GM18868 (cell line): ENCODE results near the gene BUB1.
"Not testable (repeated sequence)": the region's sequence is repeated elsewhere in the genome, so short reads cannot be mapped to it uniquely, and the experiment has no call there.

Source experiments
- ATAC-seq: cut with Tn5 transposase; IDR thresholded peaks from one replicate; pipeline ENCODE4 v1.9.1; 2021; ENCODE audit warnings: mild to moderate bottlenecking, moderate library complexity; ENCODE audit not compliant: unreplicated experiment

BUB1 gene

DNA sequence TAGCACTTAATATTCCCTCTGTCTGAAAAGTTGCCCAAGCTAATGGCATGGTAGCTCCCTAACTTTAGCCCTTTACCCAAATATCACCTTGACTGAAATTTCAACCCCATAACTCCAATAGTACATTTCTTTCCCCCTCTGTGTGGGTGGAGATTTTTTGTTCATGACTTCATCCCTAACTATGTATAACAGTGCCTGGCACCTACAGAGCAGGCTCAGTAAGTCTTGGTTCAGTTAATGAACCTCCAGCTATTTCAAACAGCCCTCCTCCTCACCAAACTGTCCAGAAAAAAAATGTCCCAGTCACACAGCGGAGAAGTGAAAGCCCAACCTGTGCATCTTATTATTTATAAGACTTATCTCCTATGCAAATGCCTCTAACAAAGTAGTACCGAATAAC lies 18.6 kb downstream of the BUB1 start:
- ATAC-seq, result no peak

DNA sequence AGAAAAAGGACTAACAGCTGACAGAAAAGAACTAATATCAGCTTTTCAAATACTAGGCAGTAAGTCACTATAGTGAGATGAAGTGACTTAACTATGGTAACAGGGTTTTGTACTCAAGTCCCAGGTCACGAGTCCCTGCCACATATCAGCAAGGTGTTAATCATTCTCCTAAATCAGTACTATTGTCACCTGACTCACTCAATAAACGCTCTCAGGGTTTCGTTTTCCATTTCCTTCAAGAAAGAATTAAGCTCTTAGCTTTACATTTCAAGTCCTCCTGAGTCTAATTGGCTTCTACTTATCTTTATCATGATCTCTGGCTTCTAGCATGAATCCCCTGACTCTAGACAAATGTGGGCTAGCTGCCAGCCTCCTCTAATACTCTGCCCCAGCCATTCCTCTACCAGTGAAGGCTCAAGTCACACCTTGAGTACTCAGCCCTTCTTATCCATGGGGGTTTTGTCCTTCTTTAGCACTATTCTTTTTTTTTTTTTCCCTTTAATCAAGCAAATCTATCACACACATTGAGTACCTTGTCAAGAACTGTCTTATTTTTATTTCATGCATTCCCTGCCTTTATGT lies 20.0 kb downstream of the BUB1 start:
- ATAC-seq, result no peak

DNA sequence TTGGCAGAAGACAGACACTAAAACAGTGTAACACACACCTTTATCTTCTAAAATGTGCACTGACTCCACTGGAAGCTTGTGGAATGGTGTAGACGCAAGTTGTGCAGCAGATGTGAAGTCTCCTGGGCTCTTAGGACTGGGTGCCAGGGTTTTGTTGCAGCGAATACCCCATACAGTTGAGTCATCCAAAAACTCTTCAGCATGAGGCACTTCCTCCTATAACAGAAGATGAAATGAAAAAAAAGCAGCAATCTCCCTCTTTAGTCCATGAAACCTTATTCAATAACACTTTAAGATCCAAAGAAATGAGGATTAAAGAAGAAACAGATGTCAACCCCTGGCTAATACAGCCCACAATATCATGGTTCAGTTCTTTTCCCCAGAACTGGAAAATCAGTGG lies 22.2 kb downstream of the BUB1 start:
- no peak for ATAC-seq

DNA sequence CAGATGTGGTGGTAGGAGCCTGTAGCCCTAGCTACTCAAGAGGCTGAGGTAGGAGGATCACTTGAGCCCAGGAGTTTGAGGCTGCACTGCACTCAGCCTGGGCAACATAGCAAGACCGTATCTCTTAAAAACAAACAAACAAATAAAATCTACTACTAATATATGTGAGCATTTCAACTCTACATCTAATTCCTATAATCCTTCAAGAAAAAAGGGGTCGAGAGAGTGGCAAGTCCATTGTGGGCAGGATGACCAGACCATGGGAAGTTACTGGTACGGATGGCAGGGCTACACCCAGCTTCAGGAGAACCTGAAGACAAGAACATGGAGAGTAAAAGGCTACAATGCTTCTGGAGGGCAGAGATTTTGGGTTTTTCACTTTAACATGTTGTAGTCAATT lies 24.0 kb downstream of the BUB1 start:
- no peak for ATAC-seq

DNA sequence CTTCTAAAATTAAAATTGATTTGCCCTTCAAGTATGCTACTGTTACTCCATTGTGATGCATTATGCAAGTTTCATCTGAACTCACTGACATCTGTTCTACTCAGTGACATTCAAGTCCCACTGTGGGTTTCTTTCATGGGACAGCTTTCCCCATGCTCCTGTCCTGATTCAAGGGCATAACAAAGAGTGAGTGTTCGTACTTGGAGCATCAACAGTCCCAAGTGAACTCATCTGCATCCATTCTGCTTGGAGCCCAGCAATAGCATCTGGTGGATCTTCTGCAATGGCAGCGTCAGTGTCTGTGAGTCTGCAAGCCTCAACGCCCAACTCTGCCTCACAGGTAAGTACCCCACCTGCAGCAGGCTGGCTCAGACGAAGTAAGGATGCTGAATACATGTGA lies 27.5 kb downstream of the BUB1 start:
- ATAC-seq, result no peak

DNA sequence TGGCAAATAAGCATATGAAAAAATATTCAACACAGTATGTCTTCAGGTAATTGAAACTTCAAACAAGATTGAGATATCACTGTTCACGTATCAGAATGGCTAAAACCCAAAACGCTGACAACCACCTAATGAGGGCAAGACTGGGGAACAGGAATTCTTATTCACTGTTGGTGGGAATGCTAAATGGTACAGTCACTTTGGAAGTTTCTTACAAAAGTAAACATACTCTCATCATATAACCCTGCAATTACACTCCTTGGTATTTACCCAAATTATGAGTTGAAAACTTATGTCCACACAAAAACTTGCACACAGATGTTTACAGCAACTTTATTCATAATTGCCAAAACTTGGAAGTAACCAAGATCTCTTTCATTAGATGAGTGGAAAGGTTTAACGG lies 30.1 kb downstream of the BUB1 start:
- ATAC-seq, result no peak

DNA sequence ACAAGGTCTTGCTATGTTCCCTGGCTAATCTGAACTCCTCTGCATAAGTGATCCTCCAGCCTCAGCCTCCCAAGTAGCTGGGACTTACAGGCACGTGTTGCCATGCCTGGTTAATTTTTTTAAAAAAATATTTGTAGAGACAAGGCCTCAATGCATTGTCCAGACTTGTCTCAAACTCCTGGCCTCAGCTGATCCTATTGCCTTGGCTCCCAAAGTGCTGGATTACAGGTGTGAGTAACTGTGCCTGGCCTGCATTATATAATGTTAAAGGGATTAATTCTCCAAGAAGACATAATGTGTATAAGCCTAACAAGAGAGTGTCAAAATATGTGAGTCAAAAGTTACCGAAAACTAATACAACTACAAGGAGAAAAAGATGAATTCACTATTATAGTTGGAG lies 32.2 kb downstream of the BUB1 start:
- no peak for ATAC-seq

DNA sequence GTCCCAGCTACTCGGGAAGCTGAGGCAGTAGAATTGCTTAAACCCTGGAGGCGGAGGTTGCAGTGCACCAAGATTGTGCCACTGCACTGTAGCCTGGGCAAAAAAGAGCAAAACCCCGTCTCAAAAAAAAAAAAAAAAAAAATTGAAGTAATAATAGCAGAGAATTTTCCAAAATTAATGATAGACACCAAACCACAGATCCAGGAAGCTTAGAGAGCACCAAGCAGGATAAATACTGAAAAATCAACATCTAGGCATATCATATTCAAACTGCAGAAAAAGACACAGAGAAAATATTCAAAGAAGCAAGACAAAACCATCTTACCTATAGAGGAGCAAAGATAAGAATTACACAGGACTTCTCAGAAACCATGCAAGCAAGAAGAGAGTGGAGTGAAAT lies 33.5 kb downstream of the BUB1 start:
- no peak for ATAC-seq

DNA sequence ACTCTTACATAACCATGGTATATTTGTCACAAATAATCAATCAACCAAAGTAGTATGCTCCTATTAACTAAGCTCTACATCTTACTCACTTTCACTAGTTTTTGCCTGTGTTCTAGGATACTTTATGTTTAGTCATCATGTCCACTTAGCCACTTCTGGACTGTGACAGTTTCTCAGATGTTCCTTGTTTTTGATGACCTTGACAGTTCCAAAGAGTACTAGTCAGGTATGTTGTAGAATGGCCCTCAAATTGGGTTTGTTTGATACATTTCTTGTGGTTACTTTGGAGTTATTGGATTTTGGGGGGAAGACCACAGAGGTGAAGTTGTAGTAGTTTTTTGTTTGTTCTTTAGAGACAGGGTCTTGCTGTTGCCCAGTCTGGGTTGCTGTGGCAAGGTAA lies 35.5 kb downstream of the BUB1 start:
- ATAC-seq, result no peak

DNA sequence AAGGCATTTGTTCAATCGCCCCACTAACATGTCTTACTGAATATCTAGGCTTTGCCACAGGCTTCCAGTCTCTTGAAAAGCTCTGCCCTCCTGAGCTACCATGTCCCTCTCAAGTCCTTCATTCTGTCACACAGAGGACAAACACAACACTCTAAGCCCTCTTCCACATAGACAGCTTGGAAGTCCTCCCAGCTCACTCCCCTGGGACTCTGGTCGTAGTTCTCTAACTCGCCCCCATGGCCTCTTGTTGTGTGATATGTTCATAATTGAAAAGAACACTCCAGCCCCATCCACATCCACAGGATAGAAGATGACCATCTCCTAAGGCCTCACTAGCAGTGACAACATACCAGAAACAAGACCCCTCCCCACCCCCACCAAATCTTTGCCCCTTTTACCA lies 37.9 kb downstream of the BUB1 start:
- no peak for ATAC-seq

DNA sequence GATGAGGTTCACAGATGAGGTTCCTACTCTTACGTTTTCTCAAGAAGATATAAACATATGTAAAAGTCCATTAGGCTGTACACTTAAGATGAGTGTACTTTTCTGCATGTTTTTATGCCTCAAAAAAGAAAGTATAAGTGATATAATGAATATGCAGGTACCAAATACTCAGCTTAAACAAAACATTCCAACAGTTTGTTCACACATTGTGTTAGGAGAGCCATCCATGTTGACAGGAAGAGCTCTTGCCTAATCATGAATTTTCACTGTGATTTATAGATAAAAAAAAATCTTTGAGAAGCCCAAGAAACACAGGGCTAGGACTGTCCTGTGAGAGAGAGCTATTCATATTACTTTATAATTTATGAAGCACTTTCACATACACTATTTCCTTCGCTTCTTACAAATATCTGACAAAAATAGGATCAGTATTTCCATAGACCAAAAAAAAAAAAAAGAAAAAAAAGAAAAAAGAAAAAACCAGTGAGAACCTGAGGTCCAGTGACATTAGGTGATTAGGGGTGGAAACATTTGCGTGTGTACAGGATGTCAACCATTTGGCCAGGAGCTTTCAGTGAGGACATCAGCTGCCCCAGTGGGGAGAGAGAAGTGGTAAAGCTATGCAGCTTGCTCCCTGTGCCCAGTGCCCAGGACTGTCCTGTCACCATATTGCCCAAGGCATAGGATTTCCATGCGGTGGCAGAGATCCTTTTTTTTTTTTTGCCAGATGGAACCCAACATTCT lies 38.7 kb downstream of the BUB1 start:
- ATAC-seq, result no peak

DNA sequence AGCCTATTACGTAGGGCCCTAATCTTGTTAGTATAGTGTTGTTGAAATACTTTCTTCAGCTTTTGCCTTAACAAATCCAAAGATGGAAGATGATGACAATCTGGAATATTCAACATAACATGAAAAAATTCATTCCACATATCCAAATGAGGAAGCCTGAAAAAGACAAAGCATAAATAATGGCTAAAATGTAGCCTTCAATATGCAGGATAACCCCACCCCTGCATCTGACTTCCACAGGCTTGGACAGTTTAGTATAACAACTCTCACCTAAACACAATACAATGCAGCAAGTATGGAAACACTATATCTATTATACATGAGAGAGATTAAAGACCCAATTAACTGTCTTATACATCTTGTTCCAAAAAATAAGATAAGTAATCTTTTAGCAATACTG lies 39.9 kb downstream of the BUB1 start:
- ATAC-seq, result no peak

DNA sequence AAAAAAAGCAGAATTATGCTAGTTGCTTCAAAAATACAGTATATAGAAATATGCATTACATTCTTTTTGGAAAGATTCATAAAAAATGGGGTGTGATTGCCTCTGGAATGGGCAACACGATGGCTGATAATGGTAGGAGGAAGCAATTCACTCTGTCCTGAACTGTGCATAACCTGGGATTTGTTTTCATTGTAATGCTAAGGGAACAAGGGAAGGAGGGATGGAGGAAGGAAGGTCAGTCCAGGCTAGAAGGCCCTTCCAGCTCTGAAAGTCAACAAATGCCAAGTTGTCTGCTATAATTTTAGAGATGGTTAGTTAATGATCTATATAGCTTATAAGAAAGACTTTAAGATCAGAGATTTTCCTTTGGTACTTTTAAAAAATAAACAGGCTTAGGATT lies 40.8 kb downstream of the BUB1 start:
- no peak for ATAC-seq

DNA sequence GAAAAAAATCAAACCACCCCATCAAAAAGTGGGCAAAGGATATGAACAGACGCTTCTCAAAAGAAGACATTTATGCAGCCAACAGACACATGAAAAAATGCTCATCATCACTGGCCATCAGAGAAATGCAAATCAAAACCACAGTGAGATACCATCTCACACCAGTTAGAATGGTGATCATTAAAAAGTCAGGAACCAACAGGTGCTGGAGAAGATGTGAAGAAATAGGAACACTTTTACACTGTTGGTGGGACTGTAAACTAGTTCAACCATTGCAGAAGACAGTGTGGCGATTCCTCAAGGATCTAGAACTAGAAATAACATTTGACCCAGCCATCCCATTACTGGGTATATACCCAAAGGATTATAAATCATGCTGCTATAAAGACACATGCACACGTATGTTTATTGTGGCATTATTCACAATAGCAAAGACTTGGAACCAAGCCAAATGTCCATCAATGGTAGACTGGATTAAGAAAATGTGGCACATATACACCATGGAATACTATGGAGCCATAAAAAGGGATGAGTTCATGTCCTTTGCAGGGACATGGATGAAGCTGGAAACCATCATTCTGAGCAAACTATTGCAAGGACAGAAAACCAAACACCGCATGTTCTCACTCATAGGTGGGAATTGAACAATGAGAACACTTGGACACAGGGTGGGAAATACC lies 41.8 kb downstream of the BUB1 start:
- not testable (repeated sequence) for ATAC-seq

DNA sequence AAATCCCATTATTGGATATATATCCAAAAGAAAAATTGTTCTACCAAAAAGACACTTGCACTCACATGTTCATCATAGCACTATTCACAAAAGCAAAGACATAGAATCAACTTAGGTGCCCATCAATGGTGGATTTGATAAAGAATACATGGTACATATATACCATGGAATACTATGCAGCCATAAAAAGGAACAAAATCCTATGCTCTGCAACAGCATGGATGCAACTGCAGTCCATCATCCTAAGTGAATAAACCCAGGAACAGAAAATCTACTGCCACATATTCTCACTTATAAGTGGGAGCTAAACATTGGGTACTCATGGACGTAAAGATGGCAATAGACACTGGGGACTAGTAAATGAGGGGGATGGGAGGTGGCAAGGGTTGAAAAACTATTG lies 50.5 kb downstream of the BUB1 start:
- not testable (repeated sequence) for ATAC-seq

DNA sequence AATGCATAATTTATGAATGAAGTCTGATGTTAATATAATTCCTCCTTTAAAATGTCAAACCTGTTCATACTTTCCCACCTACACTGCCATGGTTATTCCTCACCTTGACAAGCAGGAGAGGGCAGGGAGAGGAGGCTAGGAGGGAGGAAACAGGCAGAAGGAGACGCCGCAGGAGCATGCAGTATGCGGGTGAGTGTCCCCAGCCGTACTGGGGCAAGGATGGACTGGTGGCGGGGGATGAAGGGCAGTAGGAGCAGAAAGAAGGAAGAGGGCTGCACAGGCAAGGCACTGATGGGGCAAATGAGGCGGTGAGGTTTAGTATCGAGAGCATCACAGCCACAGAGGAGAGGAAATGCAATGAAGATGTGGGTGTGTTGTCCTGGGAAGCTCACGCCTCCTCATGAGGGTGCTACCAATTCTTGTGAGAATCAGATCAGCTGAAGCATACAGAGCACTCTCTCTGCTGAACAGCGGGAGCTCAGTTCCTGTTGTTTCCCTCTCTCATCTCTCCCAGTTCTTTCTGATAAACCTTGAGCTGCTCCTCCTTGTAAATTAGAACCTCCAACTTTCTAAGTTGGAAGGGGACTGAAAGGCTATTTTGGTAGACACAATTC lies 58.4 kb downstream of the BUB1 start:
- ATAC-seq, result not testable (repeated sequence)

DNA sequence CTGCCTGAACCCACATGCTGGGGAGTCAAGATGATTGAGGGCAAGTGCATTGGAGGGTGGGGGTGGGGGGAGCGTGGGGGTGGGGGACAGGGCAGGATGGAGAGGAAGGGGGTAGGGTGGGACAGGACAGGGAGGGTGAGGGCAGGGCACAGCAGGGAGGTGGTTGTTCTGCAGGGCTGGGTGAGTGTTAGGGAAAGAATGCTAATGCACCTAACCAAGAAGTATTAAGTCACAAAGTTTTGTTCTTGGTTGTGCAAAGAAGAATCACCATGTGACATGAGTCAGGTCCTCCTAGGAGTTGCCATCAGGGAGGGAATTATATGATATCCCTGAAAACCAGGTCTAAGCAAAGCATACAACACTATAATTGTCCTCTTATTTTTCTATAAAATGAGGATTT lies 63.9 kb downstream of the BUB1 start:
- ATAC-seq, result not testable (repeated sequence)

DNA sequence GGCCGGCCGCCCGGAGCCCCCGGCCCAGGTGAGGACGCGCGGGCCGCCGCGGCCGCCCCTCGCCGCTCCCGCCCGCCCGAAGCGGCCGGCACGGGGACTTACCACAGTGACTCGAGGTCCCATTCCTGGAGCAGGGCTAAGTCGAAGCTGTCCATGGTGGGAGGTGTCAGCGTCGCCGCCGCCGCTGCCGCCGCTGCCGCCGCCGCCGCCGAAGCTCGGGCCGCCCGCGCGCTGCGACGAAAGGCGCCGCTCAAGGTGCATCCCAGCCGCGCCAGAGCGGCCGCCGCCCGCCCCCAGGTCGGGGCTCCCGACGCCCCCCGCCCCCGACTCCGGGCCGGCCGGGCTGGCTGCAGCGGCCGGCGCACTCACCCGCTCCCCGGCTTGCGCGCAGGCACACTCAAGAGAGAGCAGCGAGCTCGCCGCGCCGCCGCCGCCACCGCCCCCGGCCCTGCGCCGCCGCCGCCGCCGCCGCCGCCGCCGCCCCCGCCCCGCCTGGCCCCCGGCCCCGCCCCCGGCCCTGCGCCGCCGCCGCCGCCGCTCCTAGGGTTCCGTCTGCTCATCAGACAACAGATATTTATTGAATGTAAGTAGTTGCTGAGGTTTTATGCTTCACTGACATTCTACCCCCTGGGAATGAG lies 67.1 kb downstream of the BUB1 start:
- not testable (repeated sequence) for ATAC-seq

DNA sequence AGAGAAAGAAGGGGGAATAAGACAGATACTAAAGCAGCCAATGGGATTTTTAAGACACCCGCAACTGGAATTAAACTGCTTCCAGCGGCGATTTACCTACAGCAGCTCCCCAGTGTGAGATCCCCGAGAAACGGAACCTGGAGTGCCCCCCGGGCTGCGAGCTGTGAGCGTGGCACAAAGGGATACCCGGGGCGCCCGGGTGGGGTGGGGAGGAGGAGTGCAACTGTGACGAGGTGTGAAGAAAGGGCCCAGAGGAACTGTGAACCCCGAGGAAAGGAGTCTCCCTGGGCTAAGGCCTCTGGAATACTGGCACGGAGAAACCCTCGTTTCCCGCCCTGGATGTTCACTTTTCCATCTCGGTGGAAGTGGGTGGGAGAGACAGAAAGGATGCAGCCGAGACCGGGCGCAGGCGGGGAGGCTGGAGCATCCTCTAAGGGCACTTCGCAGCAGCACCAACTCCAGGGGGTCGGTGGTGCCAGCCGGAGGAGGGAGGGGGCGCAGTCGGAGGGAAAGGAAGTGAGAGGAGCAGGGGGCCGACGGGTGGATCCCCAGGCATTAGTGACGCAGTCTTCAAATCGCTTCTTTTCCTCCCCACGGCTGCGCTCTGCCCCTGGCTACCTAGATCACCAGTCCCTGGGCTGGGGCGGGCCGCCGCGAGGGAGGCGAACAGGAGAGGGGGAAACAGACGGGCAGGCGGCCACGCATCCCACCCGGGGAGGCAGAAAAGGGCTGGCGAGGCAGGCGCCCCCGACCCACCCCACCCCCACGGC lies 67.8 kb downstream of the BUB1 start:
- not testable (repeated sequence) for ATAC-seq

DNA sequence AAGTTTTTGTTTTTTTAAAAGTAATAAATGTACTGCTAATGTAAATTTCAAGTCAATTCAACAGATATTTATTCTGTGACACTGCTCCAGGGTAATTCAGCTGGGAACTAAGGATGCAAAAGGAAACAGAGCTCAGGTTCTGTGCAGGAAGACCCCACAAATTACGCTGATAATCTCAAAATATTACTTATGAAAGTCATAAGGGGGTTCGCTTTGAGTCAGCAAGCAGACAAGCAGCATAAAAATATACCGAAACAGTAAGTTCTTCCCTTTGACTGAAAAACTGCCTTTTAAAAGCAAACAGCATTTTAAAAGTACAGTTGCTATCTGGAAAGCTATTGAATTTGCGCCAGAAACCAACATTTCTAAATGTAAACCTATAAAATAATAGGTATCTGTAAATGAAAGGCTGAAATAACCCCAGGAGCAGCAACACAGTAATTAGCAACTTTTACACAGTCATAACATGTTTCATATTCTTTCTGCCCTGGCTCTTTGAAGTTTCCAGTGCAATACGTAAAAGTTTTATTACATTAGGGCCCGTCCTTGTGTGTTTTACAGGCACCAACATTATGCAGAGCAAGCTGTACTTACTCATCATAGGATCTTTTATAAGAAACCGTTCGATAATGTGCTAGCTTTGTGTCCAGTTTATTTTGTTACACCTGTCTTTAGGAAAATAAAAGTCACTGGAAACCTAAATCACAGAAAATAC lies 68.9 kb downstream of the BUB1 start:
- ATAC-seq, result peak; percentile 35
